Spleen (tissue), 11 donors: ENCODE measurements around the gene SLC22A5. TPM values are rescaled to one million over a fixed set of nuclear protein-coding genes. Genes with fewer than 3 reads are reported as not detected.

ENCODE experiments used
- DNase-seq: peaks from one replicate; pipeline ENCODE4 v3.0.0-alpha.2; 2020
- H3K27ac ChIP-seq, 8 donors: fragments of 200-600 bp; sonication (generic) in 7 of 8; 1 replicate in 4 of 8; 2 replicates in 4 of 8; pipeline versions ENCODE4 v1.5.0 to v1.8.0; 2016 to 2021; ENCODE audit warnings: inconsistent platforms in 4 of 8, mild to moderate bottlenecking in 4 of 8, moderate library complexity in 1 of 8
- H3K27me3 ChIP-seq, 7 donors: fragments of 200-600 bp; sonication (generic) in 6 of 7; replicated peaks in 1 of 7; 1 replicate in 4 of 7; 2 replicates in 3 of 7; pipeline versions ENCODE4 v1.5.0 to v1.8.0; 2016 to 2021; ENCODE audit warnings: inconsistent platforms in 3 of 7, mild to moderate bottlenecking in 1 of 7
- H3K36me3 ChIP-seq, 6 donors: fragments of 200-600 bp; sonication (generic) in 5 of 6; 1 replicate in 4 of 6; 2 replicates in 2 of 6; pipeline versions ENCODE4 v1.5.0 to v1.8.0; 2016 to 2021; ENCODE audit warnings: inconsistent platforms in 2 of 6
- H3K4me1 ChIP-seq, 6 donors: fragments of 200-600 bp; sonication (generic) in 5 of 6; 1 replicate in 3 of 6; 2 replicates in 3 of 6; pipeline versions ENCODE4 v1.5.0 to v1.8.0; 2016 to 2021; ENCODE audit warnings: inconsistent platforms in 3 of 6
- H3K4me3 ChIP-seq, 8 donors: fragments of 200-600 bp; sonication (generic) in 7 of 8; 1 replicate in 4 of 8; 2 replicates in 4 of 8; pipeline versions ENCODE4 v1.5.0 to v1.8.0; 2016 to 2021; ENCODE audit warnings: inconsistent platforms in 4 of 8, mild to moderate bottlenecking in 4 of 8, moderate library complexity in 2 of 8
- H3K9me3 ChIP-seq, 8 donors: fragments of 200-600 bp; sonication (generic) in 7 of 8; 1 replicate in 4 of 8; 2 replicates in 4 of 8; pipeline versions ENCODE4 v1.5.0 to v1.8.0; 2016 to 2021; ENCODE audit warnings: inconsistent platforms in 4 of 8
- POLR2A ChIP-seq, 3 donors: fragments of 450-650 bp; IDR thresholded peaks; one replicate each; pipeline ENCODE4 v1.5.1; 2017; ENCODE audit warnings: antibody characterized with exemption in 3 of 3, mild to moderate bottlenecking in 1 of 3
- POLR2AphosphoS5 ChIP-seq, 3 donors: sonication (generic); formaldehyde crosslinking; IDR thresholded peaks; one replicate each; pipeline ENCODE4 v1.5.1; 2017; ENCODE audit warnings: antibody characterized with exemption in 3 of 3
- WGBS, 5 donors: extraction: QIAGEN DNeasy Blood & Tissue Kit in 3 of 5; methylation state at CpG; one replicate each; pipeline versions ENCODE4 v1.1.5 to v1.1.7; 2013 to 2018; 5-methylcytosine and 5-hydroxymethylcytosine counted together
- intact Hi-C: fragments of 100-400 bp; cut with DNase I; formaldehyde crosslinking; loops from one replicate; pipeline ENCODE4 v1.15.0; 2023; ENCODE audit warnings: low total_unique reads
- polyA plus RNA-seq, 3 donors: library from polyadenylated mRNA; stranded (reverse); fragments of 200-250 nt; gene quantifications; one replicate each; pipeline ENCODE4 v1.2.1, GENCODE V29; 2013
- total RNA-seq, 7 donors: library from RNA; depleted of rRNA in 3 of 7; stranded (reverse); fragments of >200 nt in 3 of 7; fragmentation: NEBNext Ultra II Directional in 4 of 7; extraction: Animal tissue kit (Norgen Biotek cat#: 25700) in 4 of 7; gene quantifications; one replicate each; pipeline versions ENCODE4 v1.1.0 to v1.2.1, GENCODE V29; 2016 to 2021
- TF ChIP-seq, protein P1 (sequence below), 11 experiments: fragments of 200-600 bp in 7 of 11; fragments of 450-650 bp in 4 of 11; sonication (generic) in 4 of 11; IDR thresholded peaks in 8 of 11; conservative IDR thresholded peaks in 3 of 11; 1 replicate in 7 of 11; 2 replicates in 4 of 11; pipeline versions ENCODE4 v1.4.0 to v1.8.0; 2016 to 2021; ENCODE audit warnings: antibody characterized with exemption in 11 of 11, inconsistent platforms in 4 of 11, mild to moderate bottlenecking in 1 of 11
- donor health status: healthy with polysubstance abuse.
- donor health status: DM: no; HTN: no; CAD: no; lungs with moderate emphysema.
- donor health status: DM: no; HTN: no; CAD: no.
- donor health status: Bipolar disorder and iron deficiency.
- donor health status: healthy.
- donor health status: DM: no; HTN: no; CAD: no.
- donor health status: DM: yes; HTN: yes; CAD: no.

Gene SLC22A5
- total and polyA plus RNA-seq, 10 donors = 2.4 to 9.2 (median 6.7) TPM

DNA sequence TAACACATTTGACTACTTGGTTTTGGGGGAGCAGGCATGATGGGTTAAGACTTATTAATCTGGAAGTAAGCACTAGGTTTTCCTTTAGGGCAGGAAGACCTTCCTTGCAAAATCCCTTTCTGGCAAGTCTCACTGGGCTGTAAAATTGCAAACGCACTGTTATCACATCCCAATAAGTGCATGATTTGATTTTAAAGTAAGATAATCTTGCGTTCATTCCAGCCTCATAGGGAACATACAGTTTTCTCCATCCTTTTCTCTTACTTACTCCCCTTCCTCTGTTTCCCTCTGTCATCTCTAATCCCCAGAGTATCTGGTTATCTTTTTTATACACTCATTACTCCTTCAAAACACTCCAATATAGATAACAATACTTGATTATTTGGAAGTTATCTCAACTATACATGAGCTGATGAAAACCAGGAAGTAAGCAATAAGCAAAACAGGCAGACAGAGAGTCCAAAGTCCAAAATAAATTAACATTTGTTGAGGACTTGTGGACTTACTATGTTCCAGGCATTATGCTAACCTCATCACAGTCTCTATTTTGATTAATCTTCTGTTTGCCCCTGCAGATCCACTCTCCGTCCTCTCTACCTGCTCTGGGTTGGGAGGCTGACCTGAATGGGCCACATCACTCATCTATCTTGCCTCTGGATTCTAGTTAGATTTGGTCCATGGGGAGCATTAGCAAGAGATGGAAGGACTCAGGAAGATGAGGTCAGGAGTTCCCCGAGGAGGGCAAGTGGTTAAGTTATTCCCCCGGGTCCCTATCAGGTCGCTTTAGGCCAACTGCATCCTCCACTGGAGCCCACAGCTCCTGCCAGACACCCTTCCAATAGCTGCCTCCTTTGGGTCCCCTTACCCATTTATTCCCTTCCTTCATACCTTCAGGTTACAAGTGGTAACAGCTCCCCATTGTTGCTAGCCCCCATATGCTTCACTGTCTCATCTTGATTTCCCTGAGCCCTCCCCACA is 60.2 kb downstream of the SLC22A5 start:
- WGBS, 5 donors = 52 to 68% (median 63%) methylated on average over 6 of the region's 6 CpGs
- DNase-seq = no peak
- peaks cover 0 to 26% (median 2%) of the 10 kb centered on the region in 6 donors for H3K36me3 ChIP-seq
- H3K27me3 ChIP-seq = no peaks in the 10 kb centered on the region
- H3K27ac ChIP-seq = peak overlapping the region; percentile 79 to 99 (median 96)
- TF ChIP-seq POLR2AphosphoS5 (IDR thresholded peaks at IDR 0.05) = no peak
- TF ChIP-seq, protein P1, sequence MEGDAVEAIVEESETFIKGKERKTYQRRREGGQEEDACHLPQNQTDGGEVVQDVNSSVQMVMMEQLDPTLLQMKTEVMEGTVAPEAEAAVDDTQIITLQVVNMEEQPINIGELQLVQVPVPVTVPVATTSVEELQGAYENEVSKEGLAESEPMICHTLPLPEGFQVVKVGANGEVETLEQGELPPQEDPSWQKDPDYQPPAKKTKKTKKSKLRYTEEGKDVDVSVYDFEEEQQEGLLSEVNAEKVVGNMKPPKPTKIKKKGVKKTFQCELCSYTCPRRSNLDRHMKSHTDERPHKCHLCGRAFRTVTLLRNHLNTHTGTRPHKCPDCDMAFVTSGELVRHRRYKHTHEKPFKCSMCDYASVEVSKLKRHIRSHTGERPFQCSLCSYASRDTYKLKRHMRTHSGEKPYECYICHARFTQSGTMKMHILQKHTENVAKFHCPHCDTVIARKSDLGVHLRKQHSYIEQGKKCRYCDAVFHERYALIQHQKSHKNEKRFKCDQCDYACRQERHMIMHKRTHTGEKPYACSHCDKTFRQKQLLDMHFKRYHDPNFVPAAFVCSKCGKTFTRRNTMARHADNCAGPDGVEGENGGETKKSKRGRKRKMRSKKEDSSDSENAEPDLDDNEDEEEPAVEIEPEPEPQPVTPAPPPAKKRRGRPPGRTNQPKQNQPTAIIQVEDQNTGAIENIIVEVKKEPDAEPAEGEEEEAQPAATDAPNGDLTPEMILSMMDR (IDR thresholded peaks at IDR 0.05 in 8 of 11, conservative IDR thresholded peaks at IDR 0.05 in 3 of 11) = no peak
- TF ChIP-seq POLR2A (IDR thresholded peaks at IDR 0.05) = no peak
- no peaks in the 10 kb centered on the region for H3K9me3 ChIP-seq
- no peak overlapping the region for H3K4me3 ChIP-seq
- intact Hi-C loops = no loop called here
- peaks cover 84 to 100% (median 97%) of the 10 kb centered on the region in 6 donors for H3K4me1 ChIP-seq

DNA sequence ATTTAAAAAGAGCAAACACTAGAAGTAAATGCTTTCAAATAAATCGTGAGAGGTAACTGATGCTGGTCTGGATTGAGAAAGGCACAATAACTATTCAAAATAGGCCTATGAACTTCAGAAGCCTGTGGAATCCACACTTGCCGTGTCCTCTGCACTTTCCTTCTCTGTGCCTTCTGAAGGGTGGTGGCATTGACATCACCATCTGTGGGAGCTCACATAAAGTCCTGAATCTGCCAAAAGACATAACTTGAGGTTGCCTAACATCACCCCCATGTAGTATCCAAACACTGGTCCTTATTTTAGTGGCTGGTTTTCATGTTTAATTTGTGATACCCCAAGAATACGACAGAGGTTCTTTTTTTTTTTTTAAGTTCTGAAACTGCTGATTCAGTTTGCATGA is 61.2 kb downstream of the SLC22A5 start:
- Histone ChIP-seq H3K9me3 (no peaks in the 10 kb centered on the region), H3K36me3 (peaks cover 0 to 32% (median 4%) of the 10 kb centered on the region in 6 donors), H3K27ac (peak overlapping the region; percentile 35 to 99 (median 96)), H3K4me1 (peaks cover 74 to 100% (median 93%) of the 10 kb centered on the region in 6 donors), H3K4me3 (no peak overlapping the region), H3K27me3 (no peaks in the 10 kb centered on the region)
- DNase-seq = no peak
- 61 to 77% (median 72%) methylated on average over 3 of the region's 3 CpGs for WGBS, 5 donors
- intact Hi-C loops = no loop called here
- TF ChIP-seq, protein P1 (IDR thresholded peaks at IDR 0.05 in 8 of 11, conservative IDR thresholded peaks at IDR 0.05 in 3 of 11) = no peak
- TF ChIP-seq POLR2AphosphoS5 (IDR thresholded peaks at IDR 0.05) (peak in 1 of 3 donors; percentile 42), POLR2A (IDR thresholded peaks at IDR 0.05) (no peak)

DNA sequence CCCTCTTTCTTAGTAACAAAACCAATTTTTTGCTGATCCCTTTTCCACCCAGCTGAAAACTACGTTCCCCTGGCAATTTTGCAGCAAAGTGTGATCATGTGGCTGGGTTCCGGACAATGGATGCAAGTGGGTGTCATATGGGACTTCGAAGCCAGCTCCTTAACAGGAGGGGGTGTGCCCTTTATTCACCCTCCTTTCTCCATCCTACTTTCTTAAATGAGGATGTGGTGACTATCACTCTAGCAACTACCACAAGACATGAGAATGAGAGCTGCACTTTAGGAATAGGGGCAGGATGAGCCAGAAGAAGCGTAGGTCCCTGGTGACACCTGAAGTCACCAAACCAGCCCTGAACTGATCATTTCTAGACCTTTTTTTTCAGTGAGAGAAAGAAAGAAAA is 62.1 kb downstream of the SLC22A5 start:
- H3K9me3 ChIP-seq = no peaks in the 10 kb centered on the region
- peak overlapping the region; percentile 22 to 99 (median 96) for H3K27ac ChIP-seq
- no peak for TF ChIP-seq POLR2A (IDR thresholded peaks at IDR 0.05)
- no peak for TF ChIP-seq POLR2AphosphoS5 (IDR thresholded peaks at IDR 0.05)
- TF ChIP-seq, protein P1 (IDR thresholded peaks at IDR 0.05 in 8 of 11, conservative IDR thresholded peaks at IDR 0.05 in 3 of 11) = no peak
- no peaks in the 10 kb centered on the region for H3K27me3 ChIP-seq
- no peak overlapping the region for H3K4me3 ChIP-seq
- intact Hi-C loops = no loop called here
- WGBS, 5 donors = 71 to 83% (median 77%) methylated on average over 4 of the region's 4 CpGs
- peaks cover 73 to 100% (median 93%) of the 10 kb centered on the region in 6 donors for H3K4me1 ChIP-seq
- no peak for DNase-seq
- H3K36me3 ChIP-seq = peaks cover 0 to 32% (median 4%) of the 10 kb centered on the region in 6 donors

DNA sequence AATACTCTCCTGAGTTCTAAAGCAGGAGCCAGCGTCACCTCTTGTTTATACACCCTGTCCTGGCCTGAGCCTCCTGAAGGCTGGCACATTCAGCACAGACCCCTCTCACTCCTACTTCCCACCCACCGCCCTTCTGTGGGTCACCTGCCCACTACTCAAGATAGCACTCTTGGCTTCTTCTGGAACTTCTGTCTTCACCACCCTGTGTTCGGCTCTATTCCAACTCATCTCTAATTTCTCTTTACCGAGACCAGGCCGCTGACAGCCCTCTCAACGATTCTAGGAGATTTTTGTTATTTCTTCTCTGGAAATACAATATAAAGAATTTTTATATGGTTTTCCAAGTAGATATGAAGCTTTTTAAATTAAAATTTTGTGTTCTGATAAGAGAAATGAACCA is 63.6 kb downstream of the SLC22A5 start:
- intact Hi-C loops = no loop called here
- Histone ChIP-seq H3K27me3 (no peaks in the 10 kb centered on the region), H3K4me3 (no peak overlapping the region), H3K9me3 (no peaks in the 10 kb centered on the region), H3K27ac (peak overlapping the region in 6 of 8 donors; percentile 15 to 99 (median 98)), H3K4me1 (peaks cover 73 to 100% (median 93%) of the 10 kb centered on the region in 6 donors), H3K36me3 (peaks cover 0 to 32% (median 4%) of the 10 kb centered on the region in 6 donors)
- DNase-seq = no peak
- TF ChIP-seq, protein P1 (IDR thresholded peaks at IDR 0.05 in 8 of 11, conservative IDR thresholded peaks at IDR 0.05 in 3 of 11) = no peak
- TF ChIP-seq POLR2A (IDR thresholded peaks at IDR 0.05) (no peak), POLR2AphosphoS5 (IDR thresholded peaks at IDR 0.05) (no peak)
- WGBS, 5 donors = 94 to 98% (median 97%) methylated on average over 6 of the region's 6 CpGs
